ENCODE results near the gene SMYD3. TPM values are rescaled to one million over a fixed set of nuclear protein-coding genes. Genes with fewer than 3 reads are reported as not detected.

SMYD3 gene
- total RNA-seq, 1 donor from 2014 or later: 22.3 TPM

- Histone ChIP-seq H3K27me3 (no peaks in the 10 kb centered on the region), H3K9me3 (no peaks in the 10 kb centered on the region), H3K27ac (no peak overlapping the region), H3K4me3 (no peak overlapping the region), H3K4me1 (no peaks in the 10 kb centered on the region), H3K36me3 (no peaks in the 10 kb centered on the region)
- intact Hi-C loops (cut with DNase I): no loop called here
- no peak for DNase-seq (ENCODE audit: extremely low spot score in 2 of 2)
- no peak for TF ChIP-seq POLR2A (IDR thresholded peaks at IDR 0.05)
- TF ChIP-seq POLR2AphosphoS5 (IDR thresholded peaks at IDR 0.05; ENCODE audit: insufficient read depth in 1 of 2, low read depth in 1 of 2): no peak
- no peak for TF ChIP-seq CTCF (IDR thresholded peaks at IDR 0.05)
These were observed 545.9 kb downstream of the SMYD3 start for GRCh38 chr1:245961137-245961540.

DNA sequence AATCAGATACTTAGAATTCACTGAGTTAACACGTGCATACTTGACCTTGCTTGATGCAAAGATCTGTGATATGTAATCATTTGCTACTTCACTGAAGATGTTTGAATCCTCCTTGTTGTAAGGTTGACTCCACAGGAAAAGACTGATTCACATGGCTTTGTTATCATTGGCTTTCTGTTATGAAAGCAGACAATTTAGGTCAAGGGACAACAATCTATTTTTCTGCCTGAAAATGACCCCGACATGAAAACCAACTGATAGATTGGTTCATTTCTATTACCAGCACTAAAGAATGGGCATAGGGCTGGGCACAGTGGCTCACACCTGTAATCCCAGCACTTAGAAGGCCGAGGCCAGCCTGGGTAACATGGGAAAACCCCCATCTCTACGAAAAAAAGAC lies 546.9 kb downstream of the SMYD3 start:
- Histone ChIP-seq H3K4me3 (no peak overlapping the region), H3K36me3 (no peaks in the 10 kb centered on the region), H3K27me3 (no peaks in the 10 kb centered on the region), H3K27ac (no peak overlapping the region), H3K4me1 (no peaks in the 10 kb centered on the region), H3K9me3 (no peaks in the 10 kb centered on the region)
- TF ChIP-seq POLR2AphosphoS5 (IDR thresholded peaks at IDR 0.05; ENCODE audit: insufficient read depth in 1 of 2, low read depth in 1 of 2) (no peak), POLR2A (IDR thresholded peaks at IDR 0.05) (no peak), CTCF (IDR thresholded peaks at IDR 0.05) (no peak)
- DNase-seq (ENCODE audit: extremely low spot score in 2 of 2): no peak
- intact Hi-C loops (cut with DNase I): no loop called here

DNA sequence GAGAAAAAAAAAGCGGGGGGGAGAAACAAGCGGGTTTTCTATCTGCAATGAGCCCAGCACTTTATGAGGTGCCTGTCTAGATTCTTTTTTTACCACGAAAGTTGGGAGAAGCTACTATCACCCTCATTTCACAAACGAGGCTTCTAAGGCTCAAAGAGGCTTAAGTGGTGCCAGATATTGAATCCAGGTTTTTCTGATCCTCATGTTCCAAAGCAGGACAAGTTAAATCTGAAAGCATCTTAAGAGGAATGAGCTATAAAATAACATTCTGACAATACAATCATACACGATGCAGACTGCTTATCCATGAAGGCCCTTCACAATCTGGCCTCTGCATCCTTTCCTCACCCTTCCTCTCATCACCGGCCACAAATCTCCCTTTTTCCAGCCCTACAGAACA lies 549.1 kb downstream of the SMYD3 start:
- H3K36me3 ChIP-seq: no peaks in the 10 kb centered on the region

GRCh38 chr1:245957427-245957826 lies 549.7 kb downstream of the SMYD3 start:
- no peak for DNase-seq (ENCODE audit: extremely low spot score in 2 of 2)

More for the DNA sequence above, 549.1 kb downstream of the SMYD3 start:
- Histone ChIP-seq H3K27me3 (no peaks in the 10 kb centered on the region), H3K27ac (no peak overlapping the region), H3K4me1 (peaks cover 19% of the 10 kb centered on the region), H3K9me3 (no peaks in the 10 kb centered on the region), H3K4me3 (no peak overlapping the region)
- TF ChIP-seq CTCF (IDR thresholded peaks at IDR 0.05) (no peak), POLR2AphosphoS5 (IDR thresholded peaks at IDR 0.05; ENCODE audit: insufficient read depth in 1 of 2, low read depth in 1 of 2) (no peak), POLR2A (IDR thresholded peaks at IDR 0.05) (no peak)
- no peak for DNase-seq (ENCODE audit: extremely low spot score in 2 of 2)
- intact Hi-C loops (cut with DNase I): no loop called here

More at GRCh38 chr1:245957427-245957826, 549.7 kb downstream of the SMYD3 start:
- H3K4me1 ChIP-seq: peaks cover 19% of the 10 kb centered on the region
- H3K27me3 ChIP-seq: no peaks in the 10 kb centered on the region
- TF ChIP-seq POLR2AphosphoS5 (IDR thresholded peaks at IDR 0.05; ENCODE audit: insufficient read depth in 1 of 2, low read depth in 1 of 2) (no peak), POLR2A (IDR thresholded peaks at IDR 0.05) (no peak), CTCF (IDR thresholded peaks at IDR 0.05) (no peak)
- intact Hi-C loops (cut with DNase I): no loop called here
- no peak overlapping the region for H3K27ac ChIP-seq
- no peaks in the 10 kb centered on the region for H3K9me3 ChIP-seq
- no peaks in the 10 kb centered on the region for H3K36me3 ChIP-seq
- H3K4me3 ChIP-seq: no peak overlapping the region
